HG02981 (cell line): ENCODE measurements around the gene RAMP2.
"Not testable (repeated sequence)": the region's sequence is repeated elsewhere in the genome, so short reads cannot be mapped to it uniquely, and the experiment has no call there.

Experiments used
- ATAC-seq: cut with Tn5 transposase; IDR thresholded peaks from one replicate; pipeline ENCODE4 v1.9.1; 2021; ENCODE audit warnings: mild to moderate bottlenecking, moderate library complexity; ENCODE audit not compliant: unreplicated experiment

The RAMP2 gene

GRCh38 chr17:42768006-42768405 lies 7.0 kb downstream of the RAMP2 start:
- ATAC-seq, result not testable (repeated sequence)

- not testable (repeated sequence) for ATAC-seq
Observed at GRCh38 chr17:42769964-42770363, 8.9 kb downstream of the RAMP2 start.

GRCh38 chr17:42772945-42773289 lies 11.9 kb downstream of the RAMP2 start:
- ATAC-seq, result no peak

GRCh38 chr17:42773290-42774035 lies 12.4 kb downstream of the RAMP2 start, which contains the start of gene VPS25:
Gene VPS25, plus strand, starts transcription at chr17:42773449. Its CDS starts 27 bp downstream, at chr17:42773476.
- ATAC-seq, result peak; percentile 71

GRCh38 chr17:42774066-42774745 lies 13.2 kb downstream of the RAMP2 start:
- no peak for ATAC-seq

- ATAC-seq, result no peak
Observed at GRCh38 chr17:42775534-42776098, 14.6 kb downstream of the RAMP2 start.

GRCh38 chr17:42778570-42778969 lies 17.5 kb downstream of the RAMP2 start:
- no peak for ATAC-seq

GRCh38 chr17:42779304-42779935 lies 18.4 kb downstream of the RAMP2 start:
- no peak for ATAC-seq

GRCh38 chr17:42779936-42780850 lies 19.2 kb downstream of the RAMP2 start, which contains the start of gene WNK4:
Gene WNK4, plus strand, starts transcription at chr17:42780610. Its CDS starts 89 bp downstream, at chr17:42780699.
- no peak for ATAC-seq

GRCh38 chr17:42780851-42781638 lies 20.0 kb downstream of the RAMP2 start:
- no peak for ATAC-seq

- ATAC-seq, result no peak
Observed at GRCh38 chr17:42781639-42782165, 20.7 kb downstream of the RAMP2 start.

- ATAC-seq, result no peak
Observed at GRCh38 chr17:42782166-42783061, 21.4 kb downstream of the RAMP2 start.

GRCh38 chr17:42783062-42783790 lies 22.2 kb downstream of the RAMP2 start:
- no peak for ATAC-seq

GRCh38 chr17:42783791-42784138 lies 22.7 kb downstream of the RAMP2 start:
- no peak for ATAC-seq

GRCh38 chr17:42784409-42784808 lies 23.4 kb downstream of the RAMP2 start:
- ATAC-seq, result no peak

GRCh38 chr17:42784811-42785592 lies 24.0 kb downstream of the RAMP2 start:
- no peak for ATAC-seq

GRCh38 chr17:42787266-42787665 lies 26.2 kb downstream of the RAMP2 start:
- ATAC-seq, result no peak
